G401 (cell line): ENCODE results near the gene MEOX2. TPM values are rescaled to one million over a fixed set of nuclear protein-coding genes. Genes with fewer than 3 reads are reported as not detected.

Experiments used
- DNase-seq: peaks from one replicate; pipeline ENCODE4 v3.0.0-alpha.2; 2015; ENCODE audit warnings: low spot score
- in situ Hi-C: cut with HindIII; loops from 2 replicates; pipeline ENCODE4 v1.10.0; 2016; ENCODE audit warnings: low sequenced_read_pairs, mixed read lengths
- total RNA-seq: library from RNA; depleted of rRNA; stranded (reverse); fragments of >200 nt; shearing (Covaris generic); gene quantifications from 2 replicates; pipeline ENCODE4 v1.2.3, GENCODE V29; 2014

The MEOX2 gene
- total RNA-seq, 1 experiment from 2014 or later: not detected

DNA sequence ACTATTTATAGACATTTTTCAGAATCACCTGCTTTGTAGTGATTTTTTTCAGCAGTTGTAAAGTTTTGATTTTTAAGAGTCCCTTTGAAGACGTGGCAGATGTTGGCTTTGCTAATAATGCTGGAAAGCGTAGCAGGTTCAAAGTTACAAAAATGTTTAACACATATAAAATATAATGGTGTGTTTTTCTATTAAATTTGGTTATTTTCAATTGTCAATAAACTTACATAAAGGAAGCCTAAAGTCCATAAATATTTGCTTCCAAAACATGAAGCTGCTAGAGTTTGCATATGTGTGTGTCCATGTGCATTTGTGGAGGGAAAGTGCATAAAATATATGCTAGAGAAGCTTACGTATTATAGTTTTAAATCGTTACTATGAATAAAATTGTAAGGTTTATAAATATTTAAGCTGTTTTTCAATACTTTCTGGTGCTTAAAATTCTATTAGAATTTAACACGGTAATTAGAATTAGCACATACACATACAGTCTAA is 3.7 kb downstream of the MEOX2 start:
- in situ Hi-C loops: no loop called here
- DNase-seq: no peak

DNA sequence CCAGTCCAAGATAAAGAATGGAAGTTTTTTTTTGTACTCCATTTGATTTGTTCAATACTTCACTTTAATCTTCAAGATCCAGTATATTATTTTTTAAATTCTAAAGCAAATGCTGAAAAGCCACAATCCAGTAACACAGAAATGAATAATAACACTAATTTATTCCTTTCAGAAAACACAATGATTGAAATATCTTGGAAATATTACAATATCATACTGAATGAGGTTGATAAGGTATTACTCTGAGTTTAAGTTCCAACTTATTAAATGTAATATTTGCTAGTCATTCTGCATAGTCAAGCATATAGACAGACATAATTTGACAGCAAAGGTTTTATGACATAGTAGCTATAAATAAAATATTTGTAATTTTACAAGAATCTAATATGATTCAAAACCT is 4.4 kb downstream of the MEOX2 start:
- no peak for DNase-seq
- in situ Hi-C loops: no loop called here

DNA sequence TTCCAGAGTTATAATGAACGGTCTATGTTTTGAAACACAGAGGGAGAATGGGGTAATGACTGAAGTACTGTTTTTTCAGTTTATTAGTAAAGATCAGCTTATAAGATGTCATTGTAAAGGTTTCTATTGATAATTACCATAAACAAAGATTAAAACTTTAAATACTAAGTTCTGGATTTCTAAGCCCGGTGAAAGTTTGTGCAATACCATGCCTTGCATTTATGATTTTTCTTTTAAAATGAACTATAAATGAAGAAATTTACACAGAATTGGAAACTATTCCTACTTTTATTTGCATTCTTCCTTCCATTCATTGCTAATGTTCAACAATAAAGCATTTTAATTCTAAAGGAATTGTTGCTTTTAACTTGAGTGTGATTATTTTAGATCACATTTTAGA is 4.9 kb downstream of the MEOX2 start:
- DNase-seq: no peak
- in situ Hi-C loops: no loop called here

DNA sequence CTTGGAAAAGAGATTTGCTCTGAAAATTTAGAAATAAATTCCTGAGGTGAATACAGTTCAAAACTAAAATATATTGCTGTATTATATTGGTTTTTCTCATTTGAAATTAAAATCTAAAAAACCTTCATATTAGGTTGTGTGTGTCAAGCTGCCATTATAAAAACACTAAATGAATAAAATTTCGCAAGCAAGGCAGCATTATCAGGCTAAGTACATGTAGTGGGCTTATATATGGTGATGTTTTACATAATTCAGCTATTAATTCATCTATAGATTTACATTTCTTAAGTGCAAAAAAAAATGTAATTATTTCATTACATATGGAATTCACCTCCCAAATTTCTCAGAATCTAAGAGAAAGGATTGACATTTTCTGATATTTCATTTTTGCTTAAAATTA is 5.3 kb downstream of the MEOX2 start:
- in situ Hi-C loops: no loop called here

DNA sequence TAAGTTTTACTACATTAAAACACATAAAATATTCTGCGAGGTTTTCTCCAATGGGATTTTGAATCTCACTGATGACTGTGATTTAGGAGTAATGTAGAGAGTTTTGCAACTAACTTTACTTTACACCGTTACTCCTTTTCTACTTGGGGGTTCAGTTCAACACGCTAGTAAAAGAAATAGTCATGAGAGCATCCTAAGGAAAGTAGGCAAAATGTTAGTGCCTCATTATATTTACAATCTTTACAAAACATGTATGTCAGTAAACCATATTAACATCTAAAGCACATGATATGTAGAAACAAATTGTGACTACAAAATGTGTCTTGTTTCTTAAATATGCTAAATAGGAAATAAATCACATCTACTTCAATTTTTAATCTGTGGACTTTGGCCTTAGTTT is 6.0 kb downstream of the MEOX2 start:
- no peak for DNase-seq
- in situ Hi-C loops: no loop called here

More for the DNA sequence above, 5.3 kb downstream of the MEOX2 start:
- no peak for DNase-seq

DNA sequence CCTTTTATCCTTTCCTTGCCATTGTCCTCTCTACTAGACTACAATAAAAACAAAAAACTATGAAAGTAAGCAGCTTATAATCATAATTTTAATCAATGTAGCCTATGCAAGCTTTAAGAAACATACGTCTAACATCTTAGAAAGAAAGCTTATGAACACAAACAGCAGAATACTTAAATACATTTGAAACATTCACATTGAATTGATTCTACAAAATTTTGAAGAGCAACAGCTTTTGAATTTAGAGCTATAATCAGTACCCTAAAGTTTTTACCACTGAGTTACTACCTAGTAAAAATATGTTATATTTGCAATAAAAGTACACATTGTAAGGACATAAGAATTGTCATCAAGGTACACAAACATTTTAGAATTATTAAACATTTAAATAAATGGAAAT is 7.2 kb downstream of the MEOX2 start:
- DNase-seq: no peak
- in situ Hi-C loops: no loop called here

DNA sequence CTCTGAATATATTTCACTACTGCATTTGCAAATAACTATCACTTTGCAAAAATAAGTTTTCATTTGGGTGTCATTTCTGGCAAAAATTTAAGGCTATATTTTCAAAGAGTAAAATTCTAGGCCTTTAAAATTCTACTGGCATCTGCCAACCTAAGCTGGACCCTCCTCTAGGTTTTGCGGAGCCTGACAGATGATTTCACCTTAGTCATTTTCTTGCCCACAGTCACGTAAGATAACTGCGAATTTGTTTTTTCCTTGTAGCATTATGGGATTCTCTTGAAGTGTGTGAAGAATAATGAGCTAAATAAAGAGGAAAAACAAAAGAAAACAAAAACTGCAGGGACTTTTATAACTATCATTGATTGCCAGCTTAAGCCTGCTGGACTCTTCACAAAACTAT is 7.8 kb downstream of the MEOX2 start:
- DNase-seq: no peak
- in situ Hi-C loops: no loop called here

DNA sequence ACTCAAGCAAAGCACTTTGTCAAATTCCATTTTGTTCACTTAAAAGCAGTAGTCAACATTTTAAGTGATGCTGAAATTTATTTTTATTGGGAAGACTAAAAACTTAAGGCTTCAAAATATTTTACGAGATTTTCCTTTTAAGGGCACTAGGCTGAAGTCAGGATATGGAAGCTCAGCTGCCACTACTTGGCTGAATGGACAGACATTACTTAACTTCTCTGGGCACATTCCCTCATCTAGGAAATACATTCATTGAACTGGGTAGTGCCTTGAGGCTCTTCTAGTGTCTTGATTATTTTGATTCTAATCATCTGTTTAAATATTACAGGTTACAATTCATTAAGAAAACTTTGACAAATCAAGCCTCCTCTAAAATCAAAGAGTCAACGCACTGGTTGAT is 11.1 kb downstream of the MEOX2 start:
- no peak for DNase-seq
- in situ Hi-C loops: no loop called here

DNA sequence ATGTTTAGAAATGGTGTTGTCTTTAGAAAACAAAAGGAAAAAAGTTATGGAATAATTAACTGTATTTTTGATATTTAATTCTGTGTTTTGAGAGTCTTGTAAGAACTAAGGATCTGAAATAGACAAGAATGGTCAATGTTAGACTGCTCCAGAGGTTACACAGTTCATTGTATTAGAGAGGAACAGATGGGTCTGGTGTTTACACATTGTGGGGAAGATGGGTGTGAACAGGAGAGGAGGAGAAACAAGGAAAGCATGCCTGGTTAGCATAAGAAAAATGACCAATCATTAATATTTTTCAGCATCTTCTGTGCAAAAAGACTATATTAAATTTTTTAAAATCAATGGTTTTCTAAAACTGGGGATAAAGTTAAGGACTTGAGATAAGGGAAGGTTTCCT is 11.9 kb downstream of the MEOX2 start:
- no peak for DNase-seq
- in situ Hi-C loops: no loop called here

DNA sequence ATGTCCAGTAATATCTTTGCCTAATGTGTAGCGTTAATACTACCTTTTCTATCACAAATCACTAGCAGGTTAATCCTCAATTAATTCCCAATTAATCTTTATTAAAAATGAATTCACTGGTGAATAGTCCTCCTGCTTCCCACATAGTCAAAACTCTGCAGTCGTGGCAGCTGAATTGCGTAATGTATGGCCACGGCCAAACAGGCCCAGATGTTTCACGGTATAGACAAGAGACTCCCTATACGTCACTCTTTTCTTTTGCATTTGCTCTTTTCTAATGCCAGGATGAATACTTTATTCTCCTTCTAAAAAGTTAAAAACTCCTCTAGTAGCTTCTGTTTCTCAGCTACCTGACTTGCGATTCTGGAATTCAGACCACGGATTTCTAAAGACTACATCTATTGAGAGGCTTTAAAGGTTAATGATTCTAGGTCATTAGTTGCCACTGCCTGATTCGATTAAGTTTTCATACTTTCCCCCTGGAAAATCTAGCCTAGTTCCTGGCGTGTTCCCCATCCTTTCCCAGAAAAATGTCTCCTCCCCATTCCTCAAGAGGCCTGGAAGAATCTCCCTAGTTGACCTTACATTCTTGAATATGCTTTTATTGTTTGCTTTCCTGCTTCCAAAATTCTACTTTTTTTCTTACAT is 16.9 kb downstream of the MEOX2 start:
- in situ Hi-C loops: no loop called here
- DNase-seq: no peak

DNA sequence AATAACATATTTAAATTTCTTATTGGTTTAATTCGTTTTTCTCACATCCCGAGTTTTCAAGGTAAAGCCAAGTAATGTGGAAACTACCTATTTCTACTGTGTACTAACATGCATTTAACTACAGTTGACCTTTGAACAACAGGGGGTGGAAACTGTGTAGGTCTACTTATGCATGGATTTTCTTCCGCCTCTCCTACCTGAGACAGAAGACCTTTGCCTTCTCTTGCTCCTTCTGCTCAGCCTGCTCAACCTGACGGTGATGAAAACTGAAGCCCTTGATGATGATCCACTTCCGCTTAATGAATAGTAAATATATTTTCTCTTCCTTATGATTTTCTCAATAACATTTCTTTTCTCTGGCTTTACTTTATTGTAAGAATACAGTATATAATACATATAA is 18.5 kb downstream of the MEOX2 start:
- in situ Hi-C loops: no loop called here
- no peak for DNase-seq

DNA sequence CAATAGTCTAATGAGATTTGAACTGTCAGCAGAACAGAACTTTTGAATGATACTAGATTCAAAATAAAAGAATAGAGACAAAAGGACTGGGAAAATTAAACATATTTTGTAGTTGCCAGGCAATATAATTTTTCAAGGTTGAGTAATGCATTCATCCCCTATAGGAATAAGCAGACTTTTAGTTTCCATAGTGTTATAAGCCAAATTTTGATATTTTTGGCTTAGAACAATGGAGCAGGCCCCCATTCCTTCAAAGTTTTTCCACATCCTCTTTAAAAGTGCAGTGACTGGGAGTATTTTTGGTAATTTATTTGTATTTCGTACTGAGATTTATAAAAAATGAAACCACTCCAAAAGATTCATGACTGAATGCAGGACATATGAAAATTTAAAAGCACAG is 24.0 kb downstream of the MEOX2 start:
- in situ Hi-C loops: no loop called here
- DNase-seq: no peak

DNA sequence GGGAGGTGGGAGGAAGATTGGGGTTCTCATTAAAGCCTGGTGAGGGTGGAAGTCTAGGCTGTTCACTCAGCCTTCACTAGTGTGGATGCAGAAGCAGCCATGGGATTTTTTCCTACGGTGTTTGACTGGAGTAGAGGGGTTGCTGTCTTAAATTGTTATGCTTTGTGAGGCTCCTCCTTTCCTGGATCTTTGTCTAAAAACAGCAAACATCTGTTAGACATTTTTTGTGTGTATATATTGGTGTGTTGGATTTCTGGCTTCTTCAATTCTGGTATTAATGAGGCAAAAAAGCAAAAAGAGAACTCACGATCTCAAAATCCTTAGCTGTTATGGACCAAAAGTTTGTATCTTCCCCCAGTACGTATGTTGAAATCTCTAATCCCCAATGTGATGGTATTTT is 28.2 kb downstream of the MEOX2 start:
- DNase-seq: no peak
- in situ Hi-C loops: no loop called here

DNA sequence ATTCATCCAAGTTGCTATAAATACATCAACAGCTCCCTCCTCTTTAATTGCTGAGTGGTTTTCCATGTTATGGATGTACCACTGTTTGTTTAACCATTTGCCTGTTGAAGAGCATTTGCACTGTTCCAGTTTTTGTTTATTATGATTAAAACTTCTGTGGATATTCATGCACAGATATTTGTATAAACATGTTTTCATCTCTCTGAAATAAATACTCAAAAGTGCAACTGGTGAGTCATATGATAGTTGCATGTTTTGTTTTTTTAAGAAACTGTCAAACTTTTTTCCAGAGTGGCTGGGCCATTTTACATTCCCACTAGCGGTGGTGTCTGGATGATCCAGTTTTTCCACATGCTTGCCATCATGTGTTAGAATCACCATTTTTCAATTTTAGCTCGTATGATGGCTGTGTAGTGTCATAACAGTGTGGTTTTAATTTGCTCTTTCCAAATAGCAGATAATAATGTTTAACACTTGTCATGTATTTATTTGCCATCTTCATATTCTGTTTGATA is 33.6 kb downstream of the MEOX2 start:
- in situ Hi-C loops: no loop called here
- no peak for DNase-seq

DNA sequence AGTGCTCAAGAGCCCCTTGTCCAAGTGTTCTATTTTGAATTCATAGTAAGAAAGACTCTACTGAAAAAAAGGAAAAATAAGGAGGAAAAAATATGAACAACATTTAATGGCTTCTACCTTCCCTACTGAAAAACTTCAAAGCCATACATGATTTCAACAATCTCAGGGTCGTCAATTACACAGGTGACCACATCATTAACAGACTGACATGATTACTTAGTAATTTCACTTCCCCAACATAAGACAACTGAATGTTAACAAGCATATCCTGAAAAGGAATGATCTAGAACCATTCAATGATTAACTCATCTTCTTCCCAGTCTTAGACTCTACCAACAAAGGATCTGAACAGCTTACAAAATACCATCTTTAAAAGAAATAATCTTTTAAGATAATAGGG is 34.8 kb downstream of the MEOX2 start:
- no peak for DNase-seq
- in situ Hi-C loops: no loop called here

DNA sequence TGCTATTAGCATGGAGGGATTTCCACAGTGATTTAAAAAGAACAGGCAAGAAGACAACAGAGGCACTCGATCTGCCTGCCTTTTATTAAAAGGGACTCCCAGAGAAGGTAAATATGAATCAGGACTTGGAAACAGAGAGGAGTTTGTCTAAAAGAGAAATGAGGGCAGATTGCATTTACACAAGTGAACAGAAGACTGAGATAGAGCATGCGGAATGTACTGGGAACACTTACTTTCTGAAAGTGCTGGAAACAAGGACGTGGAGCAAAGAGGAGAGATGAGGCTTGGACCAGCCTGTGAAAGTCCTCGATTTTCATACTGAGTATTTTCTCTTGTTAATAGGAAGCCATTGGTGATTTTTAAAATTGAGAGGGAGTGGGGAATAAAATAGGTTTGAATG is 35.7 kb downstream of the MEOX2 start:
- no peak for DNase-seq
- in situ Hi-C loops: no loop called here

DNA sequence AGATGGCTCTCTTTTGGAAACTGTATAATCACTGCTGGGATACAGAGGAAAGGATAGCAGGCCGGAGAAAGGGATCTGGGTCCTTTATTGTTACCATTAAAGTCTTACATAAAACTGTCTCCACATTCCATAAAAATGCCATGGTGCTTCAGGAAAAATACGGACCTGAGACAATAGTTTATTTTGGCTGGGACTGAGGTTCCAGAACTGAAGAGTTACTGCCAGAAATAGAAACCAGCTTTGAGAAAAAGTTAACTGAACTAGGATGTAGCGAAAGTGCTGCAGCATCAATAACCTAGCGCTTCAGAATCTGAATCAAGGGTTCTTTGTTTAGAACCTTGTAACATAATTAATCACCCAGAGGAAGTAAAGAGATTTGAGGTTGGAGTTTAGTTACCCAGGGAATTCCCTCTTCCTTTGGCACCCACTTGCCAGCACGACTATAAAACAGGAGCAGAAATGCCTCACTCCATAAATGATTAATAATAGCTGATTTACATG is 38.0 kb downstream of the MEOX2 start:
- in situ Hi-C loops: no loop called here
- DNase-seq: no peak

DNA sequence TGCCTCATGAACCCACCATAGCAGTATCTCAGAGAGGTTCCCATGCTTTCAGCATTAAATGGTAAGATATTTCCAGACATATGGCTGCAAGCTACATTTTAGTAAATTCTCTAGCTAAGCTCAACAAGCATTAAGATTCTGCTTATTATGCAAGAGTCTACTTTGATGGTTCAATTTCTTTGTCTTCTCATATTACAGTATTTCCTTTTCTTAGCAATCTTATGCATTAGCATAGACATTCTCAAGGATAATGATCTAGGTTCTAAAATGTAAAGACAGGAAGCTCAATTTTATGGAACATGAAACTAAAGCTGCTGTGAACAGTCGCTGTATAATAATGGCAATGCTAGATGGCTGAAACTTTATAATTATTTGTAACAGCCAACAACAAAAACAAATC is 39.2 kb downstream of the MEOX2 start:
- in situ Hi-C loops: no loop called here
- DNase-seq: no peak

DNA sequence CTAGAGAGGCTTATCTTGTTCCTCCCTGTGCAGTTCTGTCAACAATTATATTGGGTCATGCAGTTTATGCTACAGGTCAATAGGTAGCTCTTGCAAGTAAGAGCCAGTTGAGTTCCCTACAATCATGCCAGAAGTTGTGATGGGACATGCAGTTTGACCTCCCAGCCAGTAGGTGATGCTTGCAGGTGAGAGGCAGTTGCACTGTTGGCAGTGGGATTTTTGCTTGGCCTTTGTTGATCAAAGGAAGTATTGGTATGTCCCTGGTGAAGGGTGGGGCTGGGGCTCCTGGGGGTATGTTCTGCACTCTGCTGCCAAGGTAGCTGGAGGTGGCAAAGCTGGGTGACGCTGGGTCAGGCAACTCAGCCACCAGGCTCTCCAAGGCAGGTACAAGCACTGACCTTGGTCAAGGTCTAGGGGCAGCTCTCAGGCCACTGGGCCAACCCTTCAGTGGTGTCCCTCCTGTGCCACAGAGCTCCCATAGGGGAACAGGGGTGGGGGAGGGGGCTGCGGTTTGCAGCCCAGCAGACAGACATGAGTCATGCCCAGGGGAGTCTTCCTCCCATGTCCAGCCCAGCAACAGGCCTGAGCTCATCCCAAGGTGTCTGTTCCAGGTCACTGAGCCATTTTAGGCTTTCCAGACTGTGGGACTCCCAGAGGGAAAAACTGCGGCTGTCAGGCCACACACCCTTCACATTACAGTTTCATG is 43.3 kb downstream of the MEOX2 start:
- in situ Hi-C loops: no loop called here
- no peak for DNase-seq

DNA sequence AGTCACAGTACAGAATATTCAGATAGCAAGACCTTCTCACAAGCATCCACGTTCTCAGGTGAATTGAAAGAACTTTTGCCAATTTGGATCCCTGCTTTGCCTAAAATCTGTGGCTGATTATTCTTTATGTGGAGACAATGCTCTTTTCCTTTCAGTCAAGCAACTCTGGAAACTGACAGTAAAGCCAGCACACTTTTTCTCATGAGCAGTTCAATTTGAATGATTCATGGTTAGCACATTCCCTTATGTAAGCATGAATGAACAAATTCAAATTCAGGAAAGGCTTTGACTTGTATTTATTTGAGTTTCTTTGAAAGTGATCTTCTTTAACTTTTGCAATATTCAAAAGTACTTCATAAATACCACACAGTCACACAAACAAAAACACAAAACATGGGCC is 57.6 kb downstream of the MEOX2 start:
- in situ Hi-C loops: no loop called here
- no peak for DNase-seq

DNA sequence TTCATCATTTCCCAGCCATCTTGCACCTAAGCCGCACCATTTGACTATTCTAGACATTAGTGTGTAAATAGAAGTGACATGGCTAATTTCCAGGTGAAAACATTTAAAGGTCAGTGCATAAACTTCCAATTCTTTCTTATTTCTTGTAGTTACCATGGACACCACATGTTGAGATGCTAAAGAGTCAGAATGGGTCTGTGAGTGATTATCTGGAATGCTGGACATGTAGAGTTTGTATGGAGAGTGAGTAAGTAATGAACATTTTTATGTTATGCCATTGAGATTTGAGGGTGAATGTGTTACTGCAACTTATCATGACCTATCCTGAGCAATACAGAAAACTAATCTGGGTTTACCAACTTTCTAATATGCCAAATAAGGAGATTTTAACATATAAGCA is 60.4 kb downstream of the MEOX2 start:
- DNase-seq: no peak
- in situ Hi-C loops: no loop called here
